GM10248 (cell line): ENCODE measurements around the gene FAM163B.

Experiments
- CTCF ChIA-PET: fragments of 300-600 bp; sonication (Branson Sonifier 250); formaldehyde crosslinking; extraction: SDS; loops from one replicate; lab custom pipeline; 2021; ENCODE audit warnings: antibody characterized with exemption; lab: Yijun Ruan, JAX
- POLR2A ChIA-PET: fragments of 350-650 bp; sonication (Branson Sonifier 250); formaldehyde crosslinking; extraction: SDS; loops from one replicate; lab custom pipeline; 2020; ENCODE audit warnings: antibody characterized with exemption; lab: Yijun Ruan, JAX
- DNase-seq: peaks from one replicate; pipeline ENCODE4 v3.0.0; 2012; ENCODE audit errors: extremely low spot score
- TF ChIP-seq, protein P1 (sequence below): IDR thresholded peaks from 2 replicates; pipeline ENCODE4 v1.5.1; 2012; ENCODE audit warnings: mild to moderate bottlenecking, low read depth; ENCODE audit errors: extremely low read depth, missing control alignments, control extremely low read depth

The FAM163B gene

DNA sequence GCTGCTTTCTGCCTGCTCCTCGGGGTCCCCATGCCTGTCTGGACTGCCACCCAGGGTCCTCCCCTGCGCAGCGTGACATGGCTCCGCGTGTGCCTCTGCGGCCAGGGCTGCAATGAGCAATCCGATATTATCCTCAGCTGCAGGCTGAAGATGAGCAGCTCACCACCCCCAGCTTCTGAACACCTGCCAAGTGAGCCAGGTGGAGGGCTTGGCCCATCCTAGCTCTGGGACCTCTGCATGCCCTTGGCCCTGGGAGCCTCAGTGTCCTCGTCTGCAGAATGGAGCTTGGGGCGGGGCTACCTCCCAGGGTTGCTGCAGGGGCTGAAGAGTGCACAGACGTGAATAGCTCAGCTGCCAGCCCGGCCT lies 80.3 kb downstream of the FAM163B start:
- ChIA-PET CTCF (interaction anchor here (1.3 kb wide), 1 partner anchor 213 kb away, joined by 4 read pairs; no protein-coding TSS in a partner anchor), POLR2A (no interaction called here)

DNA sequence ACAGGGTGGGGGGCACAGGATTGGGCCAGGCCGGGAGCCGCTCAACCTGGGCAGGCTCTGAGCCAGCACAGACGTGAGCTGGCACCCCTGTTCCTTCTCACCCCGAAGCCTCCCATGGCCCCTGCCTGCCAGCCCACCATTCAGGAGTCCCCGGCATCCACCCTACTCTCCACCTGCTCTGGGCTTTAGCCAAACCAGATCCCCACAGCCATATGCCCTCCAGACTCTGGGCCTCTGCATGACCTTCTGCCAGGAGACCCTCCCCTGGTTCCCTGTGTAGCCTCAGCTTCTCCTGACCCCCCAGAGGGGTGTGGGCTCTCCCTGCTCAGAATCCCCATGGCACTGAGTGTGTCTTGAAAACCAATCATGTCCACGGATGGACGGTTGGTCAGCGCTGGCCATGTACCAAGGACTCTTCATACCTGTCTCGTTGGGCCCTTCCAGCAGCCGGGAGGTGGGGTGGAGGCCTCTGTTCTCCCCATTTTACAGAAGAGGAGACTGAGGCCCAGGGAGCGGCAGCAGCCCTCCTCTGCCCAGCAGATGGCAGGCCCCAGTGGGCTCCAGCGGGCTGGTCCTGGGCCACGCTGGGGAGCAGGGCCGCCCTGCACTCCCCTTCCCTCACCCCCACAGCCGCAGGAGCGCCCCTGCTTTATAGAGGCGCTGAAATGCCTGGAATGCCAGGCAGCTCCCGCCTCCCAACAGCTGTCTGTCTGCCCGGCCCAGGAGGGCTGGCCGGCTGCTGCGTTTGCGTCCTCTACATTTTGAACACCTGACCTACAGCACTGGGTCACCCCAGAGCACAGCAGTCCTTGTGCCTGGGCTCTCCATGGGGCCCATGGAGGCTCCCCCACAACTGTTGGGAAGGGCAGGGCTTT lies 81.0 kb downstream of the FAM163B start:
- TF ChIP-seq, protein P1, sequence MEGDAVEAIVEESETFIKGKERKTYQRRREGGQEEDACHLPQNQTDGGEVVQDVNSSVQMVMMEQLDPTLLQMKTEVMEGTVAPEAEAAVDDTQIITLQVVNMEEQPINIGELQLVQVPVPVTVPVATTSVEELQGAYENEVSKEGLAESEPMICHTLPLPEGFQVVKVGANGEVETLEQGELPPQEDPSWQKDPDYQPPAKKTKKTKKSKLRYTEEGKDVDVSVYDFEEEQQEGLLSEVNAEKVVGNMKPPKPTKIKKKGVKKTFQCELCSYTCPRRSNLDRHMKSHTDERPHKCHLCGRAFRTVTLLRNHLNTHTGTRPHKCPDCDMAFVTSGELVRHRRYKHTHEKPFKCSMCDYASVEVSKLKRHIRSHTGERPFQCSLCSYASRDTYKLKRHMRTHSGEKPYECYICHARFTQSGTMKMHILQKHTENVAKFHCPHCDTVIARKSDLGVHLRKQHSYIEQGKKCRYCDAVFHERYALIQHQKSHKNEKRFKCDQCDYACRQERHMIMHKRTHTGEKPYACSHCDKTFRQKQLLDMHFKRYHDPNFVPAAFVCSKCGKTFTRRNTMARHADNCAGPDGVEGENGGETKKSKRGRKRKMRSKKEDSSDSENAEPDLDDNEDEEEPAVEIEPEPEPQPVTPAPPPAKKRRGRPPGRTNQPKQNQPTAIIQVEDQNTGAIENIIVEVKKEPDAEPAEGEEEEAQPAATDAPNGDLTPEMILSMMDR = no peak
- no peak for DNase-seq
- POLR2A ChIA-PET = no interaction called here
- CTCF ChIA-PET = no interaction called here

More for the DNA sequence above, 80.3 kb downstream of the FAM163B start:
- TF ChIP-seq, protein P1 = no peak
- no peak for DNase-seq

DNA sequence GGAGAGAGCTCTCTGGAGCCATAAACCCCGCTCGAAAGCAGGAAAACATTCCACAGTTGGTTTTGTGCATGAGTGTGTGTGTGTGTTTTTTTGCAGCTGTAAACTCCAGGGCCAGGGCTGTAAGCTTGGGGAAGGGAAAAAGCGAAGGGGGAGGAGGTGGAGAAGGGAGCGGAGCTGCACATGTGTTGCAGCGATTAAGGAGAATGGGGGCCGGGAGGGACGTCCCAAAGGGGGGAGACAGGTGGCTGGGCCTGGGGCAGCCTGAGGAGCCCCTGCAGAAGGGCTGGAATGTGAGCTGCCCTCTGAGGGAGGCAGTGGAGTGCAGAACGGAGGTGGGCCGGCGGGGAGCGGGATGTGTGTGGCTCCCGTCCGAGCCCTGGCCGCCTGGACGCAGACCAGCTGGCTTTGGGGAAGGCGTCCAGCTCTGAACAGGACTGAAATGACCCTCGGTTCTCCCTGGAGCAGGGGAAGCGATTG lies 81.7 kb downstream of the FAM163B start:
- ChIA-PET POLR2A (no interaction called here), CTCF (no interaction called here)
- TF ChIP-seq, protein P1 = no peak
- no peak for DNase-seq
